Caco-2 (cell line): ENCODE measurements around the gene C1QL2. TPM values are rescaled to one million over a fixed set of nuclear protein-coding genes. Genes with fewer than 3 reads are reported as not detected.

ENCODE experiments used
- BruUV-seq: library from RNA; stranded (reverse); fragments of 400-500 nt; replicated peaks from 2 replicates; lab custom pipeline; 2021; lab: Mats Ljungman, UMichigan
- CTCF ChIA-PET: fragments of 300-600 bp; sonication (Branson Sonifier 250); formaldehyde crosslinking; loops from one replicate; lab custom pipeline; 2022; ENCODE audit warnings: antibody characterized with exemption; lab: Charles Lee
- POLR2A ChIA-PET: fragments of 300-600 bp; sonication (Branson Sonifier 250); formaldehyde crosslinking; loops from one replicate; lab custom pipeline; 2022; ENCODE audit warnings: antibody characterized with exemption; lab: Charles Lee
- DNase-seq, 2 experiments: peaks; one replicate each; pipeline versions ENCODE4 v3.0.0 to v3.0.0-alpha.2; 2020 to 2022
- H3K27me3 ChIP-seq: replicated peaks from 2 replicates; pipeline ENCODE4 v1.6.0; 2011; ENCODE audit warnings: low read length; ENCODE audit not compliant: control insufficient read depth, insufficient read depth
- H3K36me3 ChIP-seq: 2 replicates; pipeline ENCODE4 v1.5.1; 2011; ENCODE audit warnings: low read length; ENCODE audit not compliant: control insufficient read depth, insufficient read depth
- H3K4me1 ChIP-seq: fragments of 250-450 bp; sonication (Bioruptor Pico); 2 replicates; pipeline ENCODE4 v1.5.1; 2020; ENCODE audit warnings: mild to moderate bottlenecking
- H3K4me3 ChIP-seq: 2 replicates; pipeline ENCODE4 v1.5.1; 2011; ENCODE audit warnings: low read depth, mild to moderate bottlenecking, control low read depth, low read length
- H3K9me3 ChIP-seq: fragments of 250-450 bp; sonication (Bioruptor Pico); 2 replicates; pipeline ENCODE4 v1.5.1; 2020; ENCODE audit warnings: mild to moderate bottlenecking, moderate library complexity
- H3K27ac Mint-ChIP-seq: one replicate; pipeline ENCODE4 v1.8.0; 2022; ENCODE audit warnings: mixed read lengths; ENCODE audit not compliant: unreplicated experiment
- H3K27me3 Mint-ChIP-seq: one replicate; pipeline ENCODE4 v1.8.0; 2022; ENCODE audit warnings: mixed read lengths; ENCODE audit not compliant: insufficient read depth, unreplicated experiment
- H3K36me3 Mint-ChIP-seq: one replicate; pipeline ENCODE4 v1.8.0; 2022; ENCODE audit warnings: mild to moderate bottlenecking, mixed read lengths; ENCODE audit not compliant: insufficient read depth, unreplicated experiment
- H3K4me1 Mint-ChIP-seq: one replicate; pipeline ENCODE4 v1.8.0; 2022; ENCODE audit warnings: low read depth, mixed read lengths; ENCODE audit not compliant: unreplicated experiment
- H3K4me3 Mint-ChIP-seq: one replicate; pipeline ENCODE4 v1.8.0; 2022; ENCODE audit warnings: mild to moderate bottlenecking, moderate library complexity, mixed read lengths; ENCODE audit not compliant: unreplicated experiment
- H3K9me3 Mint-ChIP-seq: one replicate; pipeline ENCODE4 v1.8.0; 2022; ENCODE audit warnings: mixed read lengths; ENCODE audit not compliant: unreplicated experiment
- intact Hi-C: fragments of 100-400 bp; cut with micrococcal nuclease; formaldehyde crosslinking; loops from one replicate; pipeline ENCODE4 v1.10.0; 2022; ENCODE audit not compliant: unreplicated experiment
- total RNA-seq: library from RNA; stranded (reverse); gene quantifications from 2 replicates; pipeline ENCODE4 v1.2.3, GENCODE V29; 2022
- TF ChIP-seq, protein P1 (sequence below), 2 experiments: fragments of 200-600 bp in 1 of 2; IDR thresholded peaks; 1 replicate in 1 of 2; 2 replicates in 1 of 2; pipeline versions ENCODE4 v1.5.1 to v1.8.0; 2011 to 2022; ENCODE audit warnings: antibody characterized with exemption in 1 of 2, control low read depth in 1 of 2, inconsistent platforms in 1 of 2, low read depth in 1 of 2, low read length in 1 of 2, mild to moderate bottlenecking in 1 of 2, moderate library complexity in 1 of 2; ENCODE audit not compliant: insufficient read depth in 1 of 2, severe bottlenecking in 1 of 2, unreplicated experiment in 1 of 2

The C1QL2 gene
- total RNA-seq, 1 experiment from 2014 or later = not detected

GRCh38 chr2:119160361-119160990 is 1.9 kb upstream of the C1QL2 start:
- DNase-seq = no peak
- Histone ChIP-seq H3K4me3 (no peak overlapping the region), H3K36me3 (no peaks in the 10 kb centered on the region), H3K9me3 (no peaks in the 10 kb centered on the region), H3K4me1 (no peaks in the 10 kb centered on the region), H3K27me3 (no peaks in the 10 kb centered on the region)
- no peak overlapping the region for H3K27ac Mint-ChIP-seq
- ChIA-PET POLR2A (no interaction called here), CTCF (interaction anchor here (0.7 kb wide), 1 partner anchor 12 kb away, joined by 4 read pairs; no protein-coding TSS in a partner anchor)
- peaks cover 17% of the 10 kb centered on the region for H3K27me3 Mint-ChIP-seq
- H3K4me1 Mint-ChIP-seq = no peaks in the 10 kb centered on the region
- TF ChIP-seq, protein P1, sequence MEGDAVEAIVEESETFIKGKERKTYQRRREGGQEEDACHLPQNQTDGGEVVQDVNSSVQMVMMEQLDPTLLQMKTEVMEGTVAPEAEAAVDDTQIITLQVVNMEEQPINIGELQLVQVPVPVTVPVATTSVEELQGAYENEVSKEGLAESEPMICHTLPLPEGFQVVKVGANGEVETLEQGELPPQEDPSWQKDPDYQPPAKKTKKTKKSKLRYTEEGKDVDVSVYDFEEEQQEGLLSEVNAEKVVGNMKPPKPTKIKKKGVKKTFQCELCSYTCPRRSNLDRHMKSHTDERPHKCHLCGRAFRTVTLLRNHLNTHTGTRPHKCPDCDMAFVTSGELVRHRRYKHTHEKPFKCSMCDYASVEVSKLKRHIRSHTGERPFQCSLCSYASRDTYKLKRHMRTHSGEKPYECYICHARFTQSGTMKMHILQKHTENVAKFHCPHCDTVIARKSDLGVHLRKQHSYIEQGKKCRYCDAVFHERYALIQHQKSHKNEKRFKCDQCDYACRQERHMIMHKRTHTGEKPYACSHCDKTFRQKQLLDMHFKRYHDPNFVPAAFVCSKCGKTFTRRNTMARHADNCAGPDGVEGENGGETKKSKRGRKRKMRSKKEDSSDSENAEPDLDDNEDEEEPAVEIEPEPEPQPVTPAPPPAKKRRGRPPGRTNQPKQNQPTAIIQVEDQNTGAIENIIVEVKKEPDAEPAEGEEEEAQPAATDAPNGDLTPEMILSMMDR (IDR thresholded peaks at IDR 0.05; ENCODE audit: insufficient read depth in 1 of 2, low read depth in 1 of 2, low read length in 1 of 2, severe bottlenecking in 1 of 2, unreplicated experiment in 1 of 2) = no peak
- intact Hi-C loops = no loop called here
- H3K4me3 Mint-ChIP-seq = no peak overlapping the region
- BruUV-seq = no TSS peak
- H3K36me3 Mint-ChIP-seq = no peaks in the 10 kb centered on the region
- no peaks in the 10 kb centered on the region for H3K9me3 Mint-ChIP-seq

GRCh38 chr2:119157850-119158511 is 570 bp downstream of the C1QL2 start:
- CTCF ChIA-PET = no interaction called here
- BruUV-seq = no TSS peak
- Mint-ChIP-seq H3K36me3 (no peaks in the 10 kb centered on the region), H3K4me1 (no peaks in the 10 kb centered on the region), H3K4me3 (no peak overlapping the region), H3K9me3 (no peaks in the 10 kb centered on the region), H3K27ac (no peak overlapping the region), H3K27me3 (peaks cover 16% of the 10 kb centered on the region)
- H3K4me1 ChIP-seq = no peaks in the 10 kb centered on the region
- POLR2A ChIA-PET = no interaction called here
- no peaks in the 10 kb centered on the region for H3K27me3 ChIP-seq
- intact Hi-C loops = no loop called here
- H3K4me3 ChIP-seq = no peak overlapping the region
- no peaks in the 10 kb centered on the region for H3K36me3 ChIP-seq
- TF ChIP-seq, protein P1 (IDR thresholded peaks at IDR 0.05; ENCODE audit: insufficient read depth in 1 of 2, low read depth in 1 of 2, low read length in 1 of 2, severe bottlenecking in 1 of 2, unreplicated experiment in 1 of 2) = no peak
- no peaks in the 10 kb centered on the region for H3K9me3 ChIP-seq
- no peak for DNase-seq

- Mint-ChIP-seq H3K27me3 (peaks cover 16% of the 10 kb centered on the region), H3K4me3 (no peak overlapping the region), H3K9me3 (no peaks in the 10 kb centered on the region), H3K4me1 (no peaks in the 10 kb centered on the region), H3K27ac (no peak overlapping the region), H3K36me3 (no peaks in the 10 kb centered on the region)
- H3K4me3 ChIP-seq = no peak overlapping the region
- TF ChIP-seq, protein P1 (IDR thresholded peaks at IDR 0.05; ENCODE audit: insufficient read depth in 1 of 2, low read depth in 1 of 2, low read length in 1 of 2, severe bottlenecking in 1 of 2, unreplicated experiment in 1 of 2) = no peak
- no peaks in the 10 kb centered on the region for H3K4me1 ChIP-seq
- intact Hi-C loops = no loop called here
- no peaks in the 10 kb centered on the region for H3K9me3 ChIP-seq
- no peaks in the 10 kb centered on the region for H3K27me3 ChIP-seq
- DNase-seq = no peak
- BruUV-seq = no TSS peak
- no peaks in the 10 kb centered on the region for H3K36me3 ChIP-seq
- ChIA-PET CTCF (no interaction called here), POLR2A (no interaction called here)
Measured at GRCh38 chr2:119156891-119157773, 1.4 kb downstream of the C1QL2 start.
